ENCODE measurements around the gene IER5L.
A peak's percentile ranks its signal among the peaks of the same experiment; 100 is the strongest.

IER5L gene

GRCh38 chr9:129175825-129176633 lies 2.0 kb downstream of the IER5L start (continued):
- TF ChIP-seq ZNF791 (tag by site-specific recombination; IDR thresholded peaks at IDR 0.05): no peak
- no peak for TF ChIP-seq ZNF660 (tag by site-specific recombination; IDR thresholded peaks at IDR 0.05)
- TF ChIP-seq ZNF513 (tag by site-specific recombination; IDR thresholded peaks at IDR 0.05): no peak
- TF ChIP-seq ZNF658 (tag by site-specific recombination; IDR thresholded peaks at IDR 0.05): no peak
- TF ChIP-seq ZNF239 (tag by site-specific recombination; IDR thresholded peaks at IDR 0.05): no peak
- peak; percentile 81 for TF ChIP-seq ZNF398 (tag by site-specific recombination; IDR thresholded peaks at IDR 0.05)
- TF ChIP-seq ZNF112 (tag by site-specific recombination; IDR thresholded peaks at IDR 0.05): no peak
- peak; percentile 55 for TF ChIP-seq ZNF366 (tag by site-specific recombination; conservative IDR thresholded peaks at IDR 0.05)
- no peak for TF ChIP-seq ZNF473 (tag by site-specific recombination; IDR thresholded peaks at IDR 0.05)
- TF ChIP-seq ZBTB10 (tag by site-specific recombination; IDR thresholded peaks at IDR 0.05): peak; percentile 98
- peak; percentile 27; the same call in 1 of the 2 replicates for TF ChIP-seq ZFP69B (tag by site-specific recombination; IDR thresholded peaks at IDR 0.05)
- TF ChIP-seq ZNF518A (tag by site-specific recombination; conservative IDR thresholded peaks at IDR 0.05; ENCODE audit: low read depth): no peak
- TF ChIP-seq SALL2 (tag by site-specific recombination; IDR thresholded peaks at IDR 0.05; ENCODE audit: borderline replicate concordance): no peak
- peak; percentile 58 for TF ChIP-seq ZNF341 (tag by site-specific recombination; IDR thresholded peaks at IDR 0.05; ENCODE audit: low read depth)
- TF ChIP-seq ZNF488 (tag by site-specific recombination; IDR thresholded peaks at IDR 0.05): no peak
- TF ChIP-seq GFI1B (tag by site-specific recombination; IDR thresholded peaks at IDR 0.05): no peak
- no peak for TF ChIP-seq ZFP37 (tag by site-specific recombination; IDR thresholded peaks at IDR 0.05)
- no peak for TF ChIP-seq ZNF37A (tag by site-specific recombination; IDR thresholded peaks at IDR 0.05)
- no peak for TF ChIP-seq ZNF626 (tag by site-specific recombination; IDR thresholded peaks at IDR 0.05)
- peak; percentile 28; the same call in 1 of the 2 replicates for TF ChIP-seq ZNF843 (tag by site-specific recombination; IDR thresholded peaks at IDR 0.05)
- no peak for TF ChIP-seq ZNF391 (tag by site-specific recombination; IDR thresholded peaks at IDR 0.05; ENCODE audit: borderline replicate concordance, low read depth)
- no peak for TF ChIP-seq ZNF654 (tag by site-specific recombination; IDR thresholded peaks at IDR 0.05; ENCODE audit: low read depth)
- no peak for TF ChIP-seq ZNF776 (tag by site-specific recombination; IDR thresholded peaks at IDR 0.05; ENCODE audit: borderline replicate concordance)
- TF ChIP-seq ZSCAN30 (tag by site-specific recombination; IDR thresholded peaks at IDR 0.05): 0 out of 2 replicates have a peak, but pooled peaks have one; percentile 17
- no peak for TF ChIP-seq ZNF138 (tag by site-specific recombination; IDR thresholded peaks at IDR 0.05; ENCODE audit: borderline replicate concordance)
- no peak for TF ChIP-seq MEIS1 (CRISPR knock-in tag; IDR thresholded peaks at IDR 0.05; ENCODE audit: borderline replicate concordance)
- TF ChIP-seq ZNF521 (tag by site-specific recombination; IDR thresholded peaks at IDR 0.05): no peak
- TF ChIP-seq ZNF324 (tag by site-specific recombination; IDR thresholded peaks at IDR 0.05): no peak
